ENCODE data around the gene NTRK1.

NTRK1 gene

GRCh38 chr1:156839426-156840109, 21.1 kb upstream of the NTRK1 start:
- DNase-seq, result no peak

DNA sequence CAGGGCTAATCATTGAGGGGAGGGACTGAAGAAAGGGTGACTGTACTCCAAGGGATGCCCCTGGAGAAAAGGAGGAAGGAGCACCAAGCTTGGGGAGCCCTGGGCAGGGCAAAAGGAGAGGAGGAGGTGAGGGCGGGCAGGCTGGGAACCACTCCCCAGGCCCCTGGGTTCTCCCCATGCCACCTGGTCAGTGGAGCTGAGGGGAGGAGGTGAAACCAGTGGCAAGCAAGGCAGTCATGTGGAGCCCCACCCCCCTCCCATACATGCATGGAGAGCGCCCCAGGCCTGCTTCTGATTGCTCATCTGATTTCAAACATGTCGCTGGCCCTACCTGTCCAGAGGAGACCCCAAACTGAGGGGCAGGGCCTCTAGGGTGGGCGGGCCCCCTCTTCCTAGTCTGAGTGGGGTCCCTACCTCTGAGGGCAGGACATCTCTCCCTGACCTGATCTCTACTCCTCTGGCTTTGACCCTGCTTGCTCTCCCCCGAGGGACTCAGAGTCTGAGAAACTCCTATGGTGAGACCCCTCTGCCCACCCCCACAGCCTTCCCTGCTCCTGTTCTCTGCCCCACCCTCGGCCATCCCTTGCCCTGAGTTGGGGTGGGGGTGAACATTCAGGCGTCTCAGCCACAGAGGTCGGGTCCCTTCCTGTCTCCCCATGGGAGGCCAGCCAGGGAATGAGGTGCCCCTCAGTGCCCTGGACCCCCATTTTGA, 20.3 kb upstream of the NTRK1 start:
- no peak for DNase-seq

DNA sequence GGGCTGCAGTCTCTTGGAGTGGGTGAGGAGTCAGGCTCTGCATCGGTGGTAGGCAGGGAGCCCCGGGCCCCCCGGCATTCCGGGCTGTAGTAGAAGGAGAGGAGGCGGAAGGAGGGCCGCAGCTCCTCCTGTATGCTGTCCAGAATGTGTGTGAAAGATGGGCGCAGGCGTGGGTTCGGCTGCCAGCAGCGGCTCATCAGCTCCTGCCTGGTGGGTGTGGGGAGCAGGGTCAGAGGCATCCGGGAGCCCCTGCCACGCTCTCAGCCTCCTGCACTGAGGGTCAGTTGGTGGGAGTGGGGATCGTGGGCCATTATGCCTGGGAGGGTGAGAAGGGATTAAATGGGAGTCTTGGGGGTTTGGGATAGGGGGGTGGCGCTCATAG, 19.8 kb upstream of the NTRK1 start:
- DNase-seq, result no peak

GRCh38 chr1:156841295-156841855, 19.3 kb upstream of the NTRK1 start:
- no peak for DNase-seq

GRCh38 chr1:156842618-156843300, 17.9 kb upstream of the NTRK1 start:
- no peak for DNase-seq

- DNase-seq, result no peak
Measured at GRCh38 chr1:156844102-156844501, 16.6 kb upstream of the NTRK1 start.

GRCh38 chr1:156844638-156845037, 16.0 kb upstream of the NTRK1 start:
- DNase-seq, result no peak

DNA sequence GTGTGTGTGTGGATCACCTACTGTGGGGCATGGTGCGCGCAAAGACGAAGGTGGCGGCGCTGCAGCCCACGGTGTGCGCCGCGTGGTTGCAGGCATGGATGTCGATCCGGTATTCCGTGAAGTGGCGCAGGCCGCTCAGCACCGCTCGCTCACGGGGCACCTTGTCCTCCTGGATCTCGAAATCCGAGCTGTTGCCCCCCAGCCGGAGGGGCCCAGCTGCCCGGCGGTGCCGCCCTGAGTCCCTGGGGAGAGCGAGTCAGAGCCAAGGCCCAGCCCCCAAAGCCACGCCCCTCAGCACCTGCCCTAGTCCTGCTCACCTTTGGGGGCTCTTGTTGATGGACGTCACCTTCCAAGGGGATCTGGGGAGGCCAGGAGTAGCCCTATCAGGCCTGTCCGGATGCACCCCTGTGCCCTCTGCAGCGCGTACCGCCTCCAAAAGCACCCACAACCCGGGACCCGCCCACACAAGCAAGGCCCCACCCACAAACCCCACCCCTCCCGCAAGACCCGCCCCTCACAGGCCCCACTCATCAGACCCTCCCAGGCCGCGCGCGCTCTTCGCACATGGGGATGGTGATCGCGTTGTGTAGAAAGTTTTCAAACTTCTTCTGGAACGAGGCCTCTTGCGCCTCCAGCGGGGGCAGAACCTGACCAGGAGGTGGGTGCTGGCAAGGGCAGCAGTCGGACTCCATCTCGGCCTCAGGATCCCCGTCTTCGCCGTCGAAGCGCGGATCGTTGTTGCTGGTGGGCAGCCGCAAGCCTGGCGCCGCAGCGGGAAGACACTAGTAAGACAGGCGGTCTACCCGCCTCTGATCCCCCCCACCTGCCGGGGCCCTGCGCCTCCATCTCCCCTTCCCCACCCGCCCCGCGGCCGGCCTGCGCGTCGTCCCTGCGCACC, 15.4 kb upstream of the NTRK1 start:
- no peak for DNase-seq

- no peak for DNase-seq
Measured at GRCh38 chr1:156845953-156846545, 14.6 kb upstream of the NTRK1 start.

DNA sequence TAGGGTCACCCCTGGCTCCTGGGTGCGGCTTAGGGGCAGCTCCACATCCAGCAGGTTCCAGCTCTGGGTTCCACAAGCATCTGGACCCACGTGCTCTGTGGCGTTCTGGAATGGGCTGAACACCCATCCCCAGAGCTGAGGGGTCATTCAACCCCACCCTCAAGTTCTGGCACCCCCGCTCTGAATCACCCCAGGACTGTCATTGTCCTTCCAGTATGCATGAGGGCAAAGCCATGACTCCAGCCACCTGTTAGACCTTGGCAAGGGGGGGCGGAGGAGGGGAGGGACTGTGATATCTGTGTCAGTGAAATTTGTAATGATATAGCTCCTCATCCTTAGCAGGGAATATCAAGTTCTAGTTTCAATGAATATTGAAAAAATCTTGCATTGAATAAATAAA, 14.0 kb upstream of the NTRK1 start:
- no peak for DNase-seq

GRCh38 chr1:156847591-156848460, 12.8 kb upstream of the NTRK1 start:
- DNase-seq, result no peak

DNA sequence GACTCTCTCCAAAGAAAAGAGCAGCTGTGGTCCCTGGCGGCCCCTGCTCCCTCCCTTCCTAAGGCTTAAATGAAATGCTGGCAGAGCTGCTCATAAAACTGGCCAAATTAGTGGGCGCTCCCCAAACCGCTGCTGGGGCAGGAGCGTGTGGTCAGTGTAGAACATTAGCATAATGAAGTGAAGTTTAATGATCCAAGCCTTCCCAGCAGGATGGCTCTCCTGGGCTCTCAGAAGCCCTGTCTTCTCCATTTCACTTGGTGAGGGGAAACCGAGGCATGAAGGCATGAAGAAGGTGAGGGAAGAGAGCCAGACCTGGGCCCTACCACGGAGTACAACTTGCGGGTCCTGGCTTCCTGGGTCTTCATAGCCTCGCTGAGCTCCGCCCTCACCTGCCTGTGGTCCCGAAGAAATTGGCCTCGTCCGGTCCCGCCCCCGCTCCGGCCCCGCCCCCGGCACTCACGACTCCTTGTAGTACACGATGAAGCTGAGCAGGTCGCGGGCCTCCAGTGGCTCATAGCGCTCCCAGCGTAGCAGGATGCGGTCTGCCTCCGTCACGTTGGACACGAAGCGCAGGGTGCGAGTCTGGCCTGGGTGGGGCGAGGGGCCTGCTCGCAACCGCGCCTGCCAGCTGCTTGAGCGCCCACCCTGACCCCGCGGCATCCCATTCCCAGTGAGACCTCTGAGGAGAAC, 12.1 kb upstream of the NTRK1 start:
- DNase-seq, result no peak

DNA sequence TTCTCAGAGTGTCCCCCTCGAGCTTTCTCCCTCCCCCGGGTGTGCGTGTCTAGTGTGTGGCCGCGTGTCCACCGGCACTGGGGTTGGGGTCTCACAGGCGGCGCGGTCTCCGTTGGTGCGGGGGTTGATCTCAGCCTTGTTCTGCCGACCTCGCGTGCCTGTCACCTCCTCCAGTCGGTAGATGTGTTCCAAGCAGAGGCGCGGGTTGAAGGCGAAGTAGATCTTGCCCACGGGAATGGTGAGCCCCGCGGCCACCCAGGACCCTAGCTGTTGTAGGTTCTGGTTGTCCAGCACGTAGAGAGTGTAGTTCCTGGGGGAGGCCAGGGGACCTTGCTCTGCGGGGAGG, 11.5 kb upstream of the NTRK1 start:
- no peak for DNase-seq

DNA sequence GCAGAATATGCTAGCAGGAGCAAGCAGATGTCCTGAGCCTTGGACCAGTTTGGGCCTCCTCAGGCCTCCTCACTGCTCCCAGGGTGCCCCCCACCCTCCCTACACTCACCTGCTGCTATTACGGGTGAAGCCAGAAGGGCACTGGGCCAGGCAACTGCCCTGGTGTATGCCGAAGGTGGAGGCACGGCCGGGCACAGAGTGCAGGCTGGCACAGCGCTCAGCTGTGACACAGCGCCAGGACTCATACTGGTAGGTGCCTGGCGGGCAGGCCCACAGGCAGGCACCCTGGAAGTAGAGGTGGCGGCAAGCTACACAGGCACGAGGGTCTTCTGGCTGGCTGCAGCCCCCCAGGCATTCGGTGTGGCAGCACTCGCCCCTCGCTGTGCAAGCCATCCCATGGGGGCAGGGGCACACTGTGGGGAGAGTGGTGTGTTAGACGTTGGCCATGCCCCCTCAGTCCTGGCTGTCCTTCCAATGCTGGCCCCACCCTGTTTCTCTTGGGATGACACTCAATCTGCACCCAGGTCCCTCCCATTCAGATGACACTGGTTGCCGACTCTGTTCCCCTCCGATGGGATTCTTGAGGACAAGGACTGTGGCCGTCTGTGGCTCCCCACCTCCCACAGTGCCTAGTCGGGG, 8.8 kb upstream of the NTRK1 start:
- no peak for DNase-seq

DNA sequence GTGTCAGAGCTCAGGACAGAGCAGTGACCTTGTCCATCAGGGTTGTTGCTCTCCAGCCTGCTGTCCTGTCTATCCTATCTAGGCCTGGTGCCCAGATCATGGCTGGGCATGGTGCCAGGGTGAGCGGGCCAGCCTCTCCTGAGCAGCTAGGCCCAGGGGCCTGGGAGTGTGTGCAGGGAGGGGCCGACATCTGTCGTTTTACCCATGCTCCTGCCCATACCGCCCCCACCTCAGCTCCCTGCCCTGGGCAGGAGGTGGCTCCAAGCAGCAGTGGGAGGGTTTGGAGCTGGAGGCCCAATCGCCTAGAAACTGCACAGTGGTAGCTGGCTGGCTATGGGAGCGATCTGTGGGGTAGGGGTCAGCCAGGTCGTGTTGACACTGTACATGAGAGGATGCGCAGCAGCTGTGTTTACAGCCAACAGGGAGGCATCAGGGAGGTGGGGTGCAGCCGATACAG, 8.2 kb upstream of the NTRK1 start:
- no peak for DNase-seq

DNA sequence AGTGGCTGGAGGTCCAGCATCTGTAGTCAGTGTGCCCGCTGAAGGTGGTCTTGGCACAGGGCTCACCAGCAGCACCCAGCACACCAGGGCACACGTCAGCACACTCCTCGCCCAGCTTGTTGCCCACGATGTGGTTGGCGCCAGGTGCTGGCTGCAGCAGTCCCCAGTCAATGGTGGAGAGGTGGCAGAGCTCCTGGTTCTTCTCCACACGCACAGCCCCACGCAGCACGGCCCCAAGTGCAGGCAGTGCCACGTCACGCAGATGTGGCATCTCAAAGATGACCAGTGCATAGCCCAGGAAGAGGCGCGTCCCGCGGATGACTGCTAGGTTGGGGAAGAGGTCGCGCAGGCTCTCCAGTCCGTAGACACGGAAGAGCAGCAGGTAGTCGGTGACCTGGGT, 6.9 kb upstream of the NTRK1 start:
- no peak for DNase-seq

DNA sequence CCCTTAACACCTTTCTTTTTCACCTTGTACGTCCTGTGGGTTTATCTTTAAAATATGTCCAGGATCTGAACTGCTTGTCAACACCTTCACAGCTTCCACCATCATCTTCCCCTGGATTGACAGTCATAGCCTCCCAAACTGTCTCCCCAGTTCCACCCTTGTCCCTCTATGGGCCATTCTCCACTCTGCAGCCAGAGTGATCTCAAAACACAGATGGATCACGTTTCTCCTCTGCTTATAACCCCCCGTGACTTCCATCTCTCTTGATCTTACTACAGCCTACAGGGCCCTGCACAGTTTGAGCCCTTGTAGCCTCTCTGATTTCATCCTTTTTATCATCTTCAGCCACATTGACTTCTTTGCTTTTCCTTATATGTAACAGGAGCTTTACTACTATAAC, 6.0 kb upstream of the NTRK1 start:
- no peak for DNase-seq

DNA sequence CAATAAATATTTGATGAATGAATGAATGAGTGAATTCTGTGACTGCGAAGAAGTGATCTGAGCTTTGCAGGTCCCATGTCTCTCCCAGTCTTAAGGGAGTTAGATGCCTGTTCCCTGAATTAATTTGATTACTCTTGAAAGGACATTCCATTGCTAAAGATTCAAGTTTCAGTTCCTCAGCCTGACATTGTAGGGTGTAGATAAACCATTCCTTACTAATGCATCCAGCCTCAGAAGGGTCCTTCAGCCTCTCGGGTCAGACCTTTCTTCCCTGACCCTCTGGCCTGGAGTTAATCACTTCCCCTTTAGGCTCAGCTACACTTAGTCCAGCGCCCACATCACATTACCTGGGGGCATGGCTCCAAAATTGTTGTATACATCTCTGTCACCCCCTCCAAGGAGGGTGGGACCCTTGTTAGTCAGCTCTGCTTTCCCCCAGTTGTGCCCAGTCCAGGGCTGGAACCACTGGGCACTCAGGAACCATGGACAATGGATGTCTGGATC, 4.3 kb upstream of the NTRK1 start:
- DNase-seq, result no peak

GRCh38 chr1:156857532-156857931, 3.1 kb upstream of the NTRK1 start:
- DNase-seq, result no peak

DNA sequence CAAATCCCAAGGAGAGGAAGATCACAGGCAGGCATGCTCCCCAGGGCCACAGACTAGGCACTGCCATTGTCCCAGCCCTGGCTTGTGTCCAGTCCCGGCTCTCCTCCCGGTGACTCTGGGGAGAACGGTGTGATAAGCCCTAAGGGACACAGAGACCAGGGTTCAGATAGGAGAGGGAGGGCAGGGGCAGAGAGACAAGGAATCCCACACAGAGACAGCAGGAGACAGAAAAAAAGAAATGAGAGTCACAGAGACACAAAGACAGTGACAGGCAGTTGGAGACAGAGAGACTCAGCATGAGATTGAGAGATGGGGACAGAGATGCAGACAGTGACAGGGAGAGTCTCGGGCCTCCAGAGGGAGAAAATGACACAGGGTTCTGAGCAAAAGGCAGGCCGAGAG, 2.1 kb upstream of the NTRK1 start:
- no peak for DNase-seq

Measured in NCI-H526 treated with DMSO at 0.1 percent for 48 hours (cell line).